Liver (tissue), 3 donors: ENCODE measurements around the gene LAMC1.

ENCODE experiments used
- ATF3 ChIP-seq: IDR thresholded peaks from 2 replicates; pipeline ENCODE4 v1.6.1; 2016; ENCODE audit warnings: antibody characterized with exemption
- CTCF ChIP-seq: fragments of 150-350 bp; IDR thresholded peaks from 2 replicates; pipeline ENCODE4 v1.5.1; 2017; ENCODE audit warnings: improper control_type of control experiment, low read depth, low read length; ENCODE audit not compliant: missing input control
- RXRA ChIP-seq, 2 donors: IDR thresholded peaks; 2 replicates each; pipeline ENCODE4 v1.6.1; 2017 to 2018; ENCODE audit warnings: antibody characterized with exemption in 2 of 2, mild to moderate bottlenecking in 1 of 2
- SP1 ChIP-seq: IDR thresholded peaks from 2 replicates; pipeline ENCODE4 v1.6.1; 2018; ENCODE audit warnings: antibody characterized with exemption, mild to moderate bottlenecking
- TAF1 ChIP-seq: conservative IDR thresholded peaks from 2 replicates; pipeline ENCODE4 v1.6.1; 2016; ENCODE audit warnings: antibody characterized with exemption, mild to moderate bottlenecking
- YY1 ChIP-seq: IDR thresholded peaks from 2 replicates; pipeline ENCODE4 v1.6.1; 2016; ENCODE audit warnings: antibody characterized with exemption, mild to moderate bottlenecking
- donor health status: healthy.
- donor health status: healthy.

- TF ChIP-seq CTCF = no peak
- TF ChIP-seq RXRA (IDR thresholded peaks at IDR 0.05) = no peak
- no peak for TF ChIP-seq TAF1
- no peak for TF ChIP-seq SP1
- no peak for TF ChIP-seq ATF3
- no peak for TF ChIP-seq YY1
Measured at GRCh38 chr1:182993746-182994145, 29.5 kb upstream of the LAMC1 start.
